Testis (tissue), 2 donors: ENCODE data around the gene EDEM2.

ENCODE experiments used
- CTCF ChIP-seq, 3 experiments: fragments of 450-650 bp in 2 of 3; fragments of 200-600 bp in 1 of 3; sonication (generic) in 1 of 3; IDR thresholded peaks; one replicate each; pipeline ENCODE4 v1.5.1; 2016 to 2019; ENCODE audit warnings: antibody characterized with exemption in 3 of 3, mild to moderate bottlenecking in 2 of 3, moderate library complexity in 1 of 3
- POLR2A ChIP-seq: fragments of 450-650 bp; IDR thresholded peaks from one replicate; pipeline ENCODE4 v1.6.1; 2017; ENCODE audit warnings: antibody characterized with exemption, mild to moderate bottlenecking, moderate library complexity

- no peak for TF ChIP-seq CTCF (IDR thresholded peaks at IDR 0.05)
- TF ChIP-seq POLR2A: no peak
These were observed 69.3 kb downstream of the EDEM2 start for GRCh38 chr20:35077872-35078271.
